KOPT-K1 (cell line): ENCODE results near the gene SEC31B.
A peak's percentile ranks its signal among the peaks of the same experiment; 100 is the strongest.

Experiments used
- H3K27ac ChIP-seq: fragments of 200-600 bp; sonication (generic); 2 replicates; pipeline ENCODE4 v1.5.1; 2016; ENCODE audit warnings: antibody characterized with exemption, mild to moderate bottlenecking, low read depth, low read length; ENCODE audit not compliant: poor library complexity, severe bottlenecking
- H3K36me3 ChIP-seq: fragments of 200-600 bp; sonication (generic); 2 replicates; pipeline ENCODE4 v1.5.1; 2017; ENCODE audit warnings: antibody characterized with exemption, mild to moderate bottlenecking, low read length, moderate library complexity; ENCODE audit not compliant: insufficient read depth
- H3K9me3 ChIP-seq: fragments of 200-600 bp; sonication (generic); 2 replicates; pipeline ENCODE4 v1.5.1; 2017; ENCODE audit warnings: antibody characterized with exemption, low read length, mild to moderate bottlenecking; ENCODE audit not compliant: insufficient read depth, poor library complexity, severe bottlenecking

Gene SEC31B

GRCh38 chr10:100535715-100536353, 16.2 kb upstream of the SEC31B start, which contains the start of gene HIF1AN:
HIF1AN (plus strand) TSS chr10:100535943; CDS start chr10:100535959, 16 bp downstream.
- H3K9me3 ChIP-seq = peaks cover 8% of the 10 kb centered on the region
- H3K36me3 ChIP-seq = peaks cover 43% of the 10 kb centered on the region
- H3K27ac ChIP-seq = peak within 1 kb of the TSS; percentile 74

- Histone ChIP-seq H3K9me3 (peaks cover 8% of the 10 kb centered on the region), H3K36me3 (peaks cover 38% of the 10 kb centered on the region), H3K27ac (peak overlapping the region; percentile 74)
Measured at GRCh38 chr10:100535338-100535714, 15.7 kb upstream of the SEC31B start.

- Histone ChIP-seq H3K27ac (peak overlapping the region; percentile 74), H3K9me3 (peaks cover 8% of the 10 kb centered on the region)
Measured at GRCh38 chr10:100534726-100535125, 15.1 kb upstream of the SEC31B start.

GRCh38 chr10:100531761-100532160, 12.1 kb upstream of the SEC31B start:
- Histone ChIP-seq H3K9me3 (peaks cover 8% of the 10 kb centered on the region), H3K36me3 (peaks cover 22% of the 10 kb centered on the region), H3K27ac (no peak overlapping the region)

More at GRCh38 chr10:100534726-100535125, 15.1 kb upstream of the SEC31B start:
- peaks cover 32% of the 10 kb centered on the region for H3K36me3 ChIP-seq

- Histone ChIP-seq H3K27ac (peak within 1 kb of the TSS; percentile 89), H3K36me3 (peaks cover 39% of the 10 kb centered on the region), H3K9me3 (peaks cover 8% of the 10 kb centered on the region)
Measured at GRCh38 chr10:100529475-100530298, 10.0 kb upstream of the SEC31B start, which contains the start of gene NDUFB8. NDUFB8 (minus strand) TSS chr10:100529871; CDS start chr10:100529851, 20 bp downstream.

GRCh38 chr10:100528921-100529474, 9.3 kb upstream of the SEC31B start:
- Histone ChIP-seq H3K36me3 (peaks cover 46% of the 10 kb centered on the region), H3K27ac (peak overlapping the region; percentile 89), H3K9me3 (peaks cover 8% of the 10 kb centered on the region)

- peaks cover 8% of the 10 kb centered on the region for H3K9me3 ChIP-seq
- peaks cover 53% of the 10 kb centered on the region for H3K36me3 ChIP-seq
- peak overlapping the region; percentile 89 for H3K27ac ChIP-seq
Measured at GRCh38 chr10:100528123-100528886, 8.6 kb upstream of the SEC31B start.

GRCh38 chr10:100524638-100525037, 5.0 kb upstream of the SEC31B start:
- Histone ChIP-seq H3K27ac (peak overlapping the region; percentile 14), H3K36me3 (peaks cover 81% of the 10 kb centered on the region)

GRCh38 chr10:100524206-100524605, 4.5 kb upstream of the SEC31B start:
- peaks cover 81% of the 10 kb centered on the region for H3K36me3 ChIP-seq
- H3K9me3 ChIP-seq = no peaks in the 10 kb centered on the region
- H3K27ac ChIP-seq = peak overlapping the region; percentile 14

More at GRCh38 chr10:100524638-100525037, 5.0 kb upstream of the SEC31B start:
- H3K9me3 ChIP-seq = no peaks in the 10 kb centered on the region

GRCh38 chr10:100522945-100523344, 3.3 kb upstream of the SEC31B start:
- H3K36me3 ChIP-seq = peaks cover 74% of the 10 kb centered on the region

GRCh38 chr10:100522107-100522801, 2.6 kb upstream of the SEC31B start:
- H3K27ac ChIP-seq = no peak overlapping the region
- no peaks in the 10 kb centered on the region for H3K9me3 ChIP-seq
- peaks cover 67% of the 10 kb centered on the region for H3K36me3 ChIP-seq

More at GRCh38 chr10:100522945-100523344, 3.3 kb upstream of the SEC31B start:
- no peak overlapping the region for H3K27ac ChIP-seq
- H3K9me3 ChIP-seq = no peaks in the 10 kb centered on the region

GRCh38 chr10:100520811-100521210, 1.1 kb upstream of the SEC31B start:
- H3K9me3 ChIP-seq = no peaks in the 10 kb centered on the region
- H3K27ac ChIP-seq = no peak overlapping the region
- H3K36me3 ChIP-seq = peaks cover 52% of the 10 kb centered on the region

- peak overlapping the region; percentile 99 for H3K27ac ChIP-seq
- H3K36me3 ChIP-seq = peaks cover 32% of the 10 kb centered on the region
- H3K9me3 ChIP-seq = no peaks in the 10 kb centered on the region
Measured at GRCh38 chr10:100518761-100519241, 860 bp downstream of the SEC31B start.

- Histone ChIP-seq H3K27ac (peak overlapping the region; percentile 99), H3K36me3 (peaks cover 13% of the 10 kb centered on the region; the same call in 1 of the 2 replicates), H3K9me3 (no peaks in the 10 kb centered on the region)
Measured at GRCh38 chr10:100516847-100517246, 2.8 kb downstream of the SEC31B start.
